HG03097 (cell line): ENCODE data around the gene MAFF.
"Not testable (repeated sequence)": the region's sequence is repeated elsewhere in the genome, so short reads cannot be mapped to it uniquely, and the experiment has no call there.

Experiments used
- ATAC-seq: cut with Tn5 transposase; IDR thresholded peaks from one replicate; pipeline ENCODE4 v1.9.1; 2021; ENCODE audit not compliant: unreplicated experiment, low FRiP score

Gene MAFF

GRCh38 chr22:38177044-38177443 is 24.8 kb upstream of the MAFF start:
- no peak for ATAC-seq

GRCh38 chr22:38177571-38177925 is 24.2 kb upstream of the MAFF start:
- ATAC-seq = not testable (repeated sequence)

GRCh38 chr22:38177926-38178604 is 23.7 kb upstream of the MAFF start:
- no peak for ATAC-seq

- not testable (repeated sequence) for ATAC-seq
Observed at GRCh38 chr22:38178605-38178937, 23.2 kb upstream of the MAFF start.

GRCh38 chr22:38180841-38181452 is 20.8 kb upstream of the MAFF start:
- ATAC-seq = peak; percentile 27

GRCh38 chr22:38181453-38182200 is 20.2 kb upstream of the MAFF start, which contains the start of gene PLA2G6:
Gene PLA2G6, minus strand, starts transcription at chr22:38181830. Its CDS starts 12,404 bp downstream, at chr22:38169426.
- ATAC-seq = peak; percentile 86

- ATAC-seq = no peak
Observed at GRCh38 chr22:38184788-38185187, 17.0 kb upstream of the MAFF start.

GRCh38 chr22:38186429-38186828 is 15.4 kb upstream of the MAFF start:
- ATAC-seq = no peak

- no peak for ATAC-seq
Observed at GRCh38 chr22:38187413-38188212, 14.2 kb upstream of the MAFF start.

GRCh38 chr22:38189104-38189503 is 12.7 kb upstream of the MAFF start:
- ATAC-seq = no peak

- ATAC-seq = no peak
Observed at GRCh38 chr22:38190581-38190980, 11.2 kb upstream of the MAFF start.

GRCh38 chr22:38191055-38191454 is 10.7 kb upstream of the MAFF start:
- ATAC-seq = no peak

- ATAC-seq = no peak
Observed at GRCh38 chr22:38191731-38192474, 9.9 kb upstream of the MAFF start.

GRCh38 chr22:38192475-38192863 is 9.3 kb upstream of the MAFF start:
- no peak for ATAC-seq

GRCh38 chr22:38193580-38193979 is 8.2 kb upstream of the MAFF start:
- ATAC-seq = no peak

- no peak for ATAC-seq
Observed at GRCh38 chr22:38196791-38197419, 4.9 kb upstream of the MAFF start.

GRCh38 chr22:38199826-38200559 is 1.8 kb upstream of the MAFF start:
- ATAC-seq = no peak

GRCh38 chr22:38201371-38201710 is 453 bp upstream of the MAFF start:
- no peak for ATAC-seq

- ATAC-seq = peak; percentile 18
Observed at GRCh38 chr22:38202437-38203089, 769 bp downstream of the MAFF start.
